Ramos (cell line): ENCODE data around the gene TOR1AIP1.
"Not testable (repeated sequence)": the region's sequence is repeated elsewhere in the genome, so short reads cannot be mapped to it uniquely, and the experiment has no call there.

Experiments used
- in situ Hi-C: fragments of 300-500 bp; cut with MboI; formaldehyde crosslinking; loops from one replicate; pipeline ENCODE4 v1.14.3; 2022; ENCODE audit warnings: low sequenced_read_pairs; ENCODE audit not compliant: unreplicated experiment

Gene TOR1AIP1

GRCh38 chr1:179882253-179883039 lies at the start of gene TOR1AIP1:
Gene TOR1AIP1 (plus strand): TSS chr1:179882285. CDS start chr1:179882503, 218 bp downstream.
- in situ Hi-C loops = no loop called here

- in situ Hi-C loops = not testable (repeated sequence)
Observed at GRCh38 chr1:179836686-179837445, 45.2 kb upstream of the TOR1AIP1 start.

GRCh38 chr1:179840107-179840506 lies 42.0 kb upstream of the TOR1AIP1 start:
- in situ Hi-C loops = no loop called here

- in situ Hi-C loops = no loop called here
Observed at GRCh38 chr1:179848233-179848632, 33.9 kb upstream of the TOR1AIP1 start.

GRCh38 chr1:179853102-179853501 lies 29.0 kb upstream of the TOR1AIP1 start:
- in situ Hi-C loops = no loop called here

GRCh38 chr1:179855831-179856230 lies 26.3 kb upstream of the TOR1AIP1 start:
- in situ Hi-C loops = not testable (repeated sequence)

GRCh38 chr1:179856296-179856695 lies 25.8 kb upstream of the TOR1AIP1 start:
- in situ Hi-C loops = no loop called here

GRCh38 chr1:179857009-179857408 lies 25.1 kb upstream of the TOR1AIP1 start:
- in situ Hi-C loops = no loop called here

- in situ Hi-C loops = no loop called here
Observed at GRCh38 chr1:179860652-179861051, 21.4 kb upstream of the TOR1AIP1 start.

GRCh38 chr1:179865377-179865776 lies 16.7 kb upstream of the TOR1AIP1 start:
- in situ Hi-C loops = no loop called here

- in situ Hi-C loops = no loop called here
Observed at GRCh38 chr1:179866616-179867015, 15.5 kb upstream of the TOR1AIP1 start.

- in situ Hi-C loops = no loop called here
Observed at GRCh38 chr1:179867493-179868330, 14.4 kb upstream of the TOR1AIP1 start.

GRCh38 chr1:179870870-179871269 lies 11.2 kb upstream of the TOR1AIP1 start:
- in situ Hi-C loops = loop anchor here (5.0 kb wide), 1 partner anchor 301 kb away; no protein-coding TSS in a partner anchor

- in situ Hi-C loops = loop anchor here (5.0 kb wide), 1 partner anchor 300 kb away; no protein-coding TSS in a partner anchor
Observed at GRCh38 chr1:179871940-179872339, 10.1 kb upstream of the TOR1AIP1 start.

GRCh38 chr1:179872558-179872957 lies 9.5 kb upstream of the TOR1AIP1 start:
- in situ Hi-C loops = loop anchor here (5.0 kb wide), 1 partner anchor 300 kb away; no protein-coding TSS in a partner anchor

GRCh38 chr1:179873438-179873851 lies 8.6 kb upstream of the TOR1AIP1 start:
- in situ Hi-C loops = loop anchor here (5.0 kb wide), 1 partner anchor 299 kb away; no protein-coding TSS in a partner anchor

- in situ Hi-C loops = no loop called here
Observed at GRCh38 chr1:179875596-179876299, 6.3 kb upstream of the TOR1AIP1 start.

- in situ Hi-C loops = no loop called here
Observed at GRCh38 chr1:179876300-179876715, 5.8 kb upstream of the TOR1AIP1 start.

- in situ Hi-C loops = no loop called here
Observed at GRCh38 chr1:179877586-179878265, 4.4 kb upstream of the TOR1AIP1 start, which contains the start of gene TOR1AIP2. Gene TOR1AIP2 (minus strand): TSS chr1:179877803. CDS start chr1:179852665, 25,138 bp downstream.
